HL-60 (cell line): ENCODE results near the gene GABRA6.

ENCODE experiments used
- GABPA ChIP-seq: IDR thresholded peaks from 2 replicates; pipeline ENCODE4 v1.6.1; 2012; ENCODE audit warnings: low read depth
- POLR2AphosphoS5 ChIP-seq: IDR thresholded peaks from 2 replicates; pipeline ENCODE4 v1.6.1; 2012; ENCODE audit warnings: low read depth
- SPI1 ChIP-seq: IDR thresholded peaks from 2 replicates; pipeline ENCODE4 v1.6.1; 2012; ENCODE audit warnings: low read depth, mild to moderate bottlenecking, borderline replicate concordance
- TF ChIP-seq, protein P1 (sequence below): IDR thresholded peaks from one replicate; pipeline ENCODE4 v1.5.1; 2011; ENCODE audit warnings: low read length, control low read depth, inconsistent platforms; ENCODE audit not compliant: insufficient read depth
- TF ChIP-seq, protein P2 (sequence below): IDR thresholded peaks from 2 replicates; pipeline ENCODE4 v1.6.1; 2012; ENCODE audit warnings: low read depth; ENCODE audit not compliant: insufficient replicate concordance

- TF ChIP-seq, protein P1, sequence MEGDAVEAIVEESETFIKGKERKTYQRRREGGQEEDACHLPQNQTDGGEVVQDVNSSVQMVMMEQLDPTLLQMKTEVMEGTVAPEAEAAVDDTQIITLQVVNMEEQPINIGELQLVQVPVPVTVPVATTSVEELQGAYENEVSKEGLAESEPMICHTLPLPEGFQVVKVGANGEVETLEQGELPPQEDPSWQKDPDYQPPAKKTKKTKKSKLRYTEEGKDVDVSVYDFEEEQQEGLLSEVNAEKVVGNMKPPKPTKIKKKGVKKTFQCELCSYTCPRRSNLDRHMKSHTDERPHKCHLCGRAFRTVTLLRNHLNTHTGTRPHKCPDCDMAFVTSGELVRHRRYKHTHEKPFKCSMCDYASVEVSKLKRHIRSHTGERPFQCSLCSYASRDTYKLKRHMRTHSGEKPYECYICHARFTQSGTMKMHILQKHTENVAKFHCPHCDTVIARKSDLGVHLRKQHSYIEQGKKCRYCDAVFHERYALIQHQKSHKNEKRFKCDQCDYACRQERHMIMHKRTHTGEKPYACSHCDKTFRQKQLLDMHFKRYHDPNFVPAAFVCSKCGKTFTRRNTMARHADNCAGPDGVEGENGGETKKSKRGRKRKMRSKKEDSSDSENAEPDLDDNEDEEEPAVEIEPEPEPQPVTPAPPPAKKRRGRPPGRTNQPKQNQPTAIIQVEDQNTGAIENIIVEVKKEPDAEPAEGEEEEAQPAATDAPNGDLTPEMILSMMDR, result no peak
- TF ChIP-seq, protein P2, sequence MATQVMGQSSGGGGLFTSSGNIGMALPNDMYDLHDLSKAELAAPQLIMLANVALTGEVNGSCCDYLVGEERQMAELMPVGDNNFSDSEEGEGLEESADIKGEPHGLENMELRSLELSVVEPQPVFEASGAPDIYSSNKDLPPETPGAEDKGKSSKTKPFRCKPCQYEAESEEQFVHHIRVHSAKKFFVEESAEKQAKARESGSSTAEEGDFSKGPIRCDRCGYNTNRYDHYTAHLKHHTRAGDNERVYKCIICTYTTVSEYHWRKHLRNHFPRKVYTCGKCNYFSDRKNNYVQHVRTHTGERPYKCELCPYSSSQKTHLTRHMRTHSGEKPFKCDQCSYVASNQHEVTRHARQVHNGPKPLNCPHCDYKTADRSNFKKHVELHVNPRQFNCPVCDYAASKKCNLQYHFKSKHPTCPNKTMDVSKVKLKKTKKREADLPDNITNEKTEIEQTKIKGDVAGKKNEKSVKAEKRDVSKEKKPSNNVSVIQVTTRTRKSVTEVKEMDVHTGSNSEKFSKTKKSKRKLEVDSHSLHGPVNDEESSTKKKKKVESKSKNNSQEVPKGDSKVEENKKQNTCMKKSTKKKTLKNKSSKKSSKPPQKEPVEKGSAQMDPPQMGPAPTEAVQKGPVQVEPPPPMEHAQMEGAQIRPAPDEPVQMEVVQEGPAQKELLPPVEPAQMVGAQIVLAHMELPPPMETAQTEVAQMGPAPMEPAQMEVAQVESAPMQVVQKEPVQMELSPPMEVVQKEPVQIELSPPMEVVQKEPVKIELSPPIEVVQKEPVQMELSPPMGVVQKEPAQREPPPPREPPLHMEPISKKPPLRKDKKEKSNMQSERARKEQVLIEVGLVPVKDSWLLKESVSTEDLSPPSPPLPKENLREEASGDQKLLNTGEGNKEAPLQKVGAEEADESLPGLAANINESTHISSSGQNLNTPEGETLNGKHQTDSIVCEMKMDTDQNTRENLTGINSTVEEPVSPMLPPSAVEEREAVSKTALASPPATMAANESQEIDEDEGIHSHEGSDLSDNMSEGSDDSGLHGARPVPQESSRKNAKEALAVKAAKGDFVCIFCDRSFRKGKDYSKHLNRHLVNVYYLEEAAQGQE, result no peak
- no peak for TF ChIP-seq POLR2AphosphoS5
- no peak for TF ChIP-seq GABPA
- TF ChIP-seq SPI1, result no peak
These were observed 6.4 kb downstream of the GABRA6 start for GRCh38 chr5:161691911-161692310.
